ENCODE measurements around the gene NDUFB11.

DNA sequence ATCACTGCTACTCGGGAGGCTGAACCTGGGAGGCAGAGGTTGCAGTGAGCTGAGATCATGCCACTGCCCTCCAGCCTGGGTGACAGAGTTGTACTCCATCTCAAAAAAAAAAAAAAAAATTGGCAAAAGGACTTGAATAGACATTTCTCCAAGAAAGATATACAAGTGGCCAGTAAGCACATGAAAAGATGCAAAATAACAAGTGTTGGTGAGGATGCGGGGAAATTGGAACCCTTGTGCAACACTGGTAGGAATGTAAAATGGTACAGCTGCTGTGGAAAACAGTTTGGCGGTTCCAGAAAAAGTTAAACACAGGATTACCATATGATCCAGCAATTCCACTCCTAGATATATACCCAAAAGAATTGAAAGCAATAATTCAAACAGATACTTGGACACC is 19.9 kb upstream of the NDUFB11 start:
- TF ChIP-seq GATA2 (IDR thresholded peaks at IDR 0.05; ENCODE audit: low read depth, low read length) (no peak), GATA3 (IDR thresholded peaks at IDR 0.05; ENCODE audit: low read depth, low read length) (no peak)
